GM21360 (cell line): ENCODE data around the gene GTF2H4.
A peak's percentile ranks its signal among the peaks of the same experiment; 100 is the strongest.
"Not testable (repeated sequence)": the region's sequence is repeated elsewhere in the genome, so short reads cannot be mapped to it uniquely, and the experiment has no call there.

Experiments
- ATAC-seq: cut with Tn5 transposase; IDR thresholded peaks from one replicate; pipeline ENCODE4 v1.9.1; 2021; ENCODE audit warnings: mild to moderate bottlenecking, moderate library complexity; ENCODE audit not compliant: unreplicated experiment

The GTF2H4 gene

DNA sequence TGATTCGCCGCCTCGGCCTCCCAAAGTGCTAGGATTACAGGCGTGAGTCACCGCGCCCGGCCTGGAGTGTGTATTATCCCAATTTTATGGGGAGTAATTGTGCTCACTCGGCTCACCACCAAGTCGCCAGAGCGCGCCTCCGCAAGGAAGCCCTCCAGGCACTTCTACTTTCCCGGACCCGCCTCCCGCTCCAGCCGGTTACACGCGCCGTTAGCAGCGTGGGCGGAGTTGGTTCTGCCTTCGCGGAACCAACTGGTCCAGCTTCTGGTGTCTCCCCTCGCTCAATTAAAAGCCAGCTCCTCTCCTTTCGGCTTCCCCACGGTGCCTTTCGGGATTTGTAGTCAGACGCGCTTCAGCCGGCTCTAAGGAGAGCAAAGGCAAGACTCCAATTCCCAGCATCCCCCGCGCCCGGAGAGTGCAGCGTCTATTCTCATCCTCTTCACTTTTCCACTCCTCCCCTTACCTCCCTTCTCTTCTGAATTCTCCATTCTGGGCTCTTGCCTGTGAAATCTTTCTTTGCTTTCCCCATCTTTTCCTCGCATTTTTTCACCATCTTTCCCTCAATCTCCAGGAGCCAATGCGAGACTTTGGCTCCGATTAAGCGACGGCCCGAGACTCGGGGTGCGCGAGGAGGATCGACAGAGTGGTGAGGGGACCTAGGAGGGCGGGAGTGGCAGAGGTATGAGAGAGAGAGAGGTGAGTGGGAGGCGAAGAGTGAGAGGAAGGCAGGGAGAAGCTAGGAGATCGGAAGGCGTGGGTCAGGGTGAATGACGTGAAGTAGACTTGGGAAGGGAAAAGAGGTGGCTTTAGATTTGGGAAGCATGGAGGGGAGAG, at the start of gene GTF2H4:
Gene GTF2H4, plus strand, starts transcription at position 450 of the 834 bp plus-strand sequence.
- ATAC-seq, result peak; percentile 88

DNA sequence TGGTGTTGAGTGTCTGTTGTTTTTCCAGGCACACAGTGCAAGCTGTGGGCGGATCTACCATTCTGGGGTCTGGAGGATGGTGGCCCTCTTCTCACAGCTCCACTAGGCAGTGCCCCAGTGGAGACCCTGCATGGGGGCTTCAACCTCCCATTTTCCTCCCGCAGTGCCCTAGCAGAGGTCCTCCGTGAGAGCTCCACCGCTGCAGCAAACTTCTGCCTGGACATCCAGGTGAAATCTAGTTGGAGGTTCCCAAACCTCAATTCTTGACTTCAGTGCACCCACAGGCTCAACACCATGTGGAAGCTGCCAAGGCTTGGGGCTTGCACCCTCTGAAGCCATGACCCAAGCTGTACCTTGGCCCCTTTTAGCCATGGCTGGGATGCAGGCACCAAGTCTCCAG, 48.3 kb upstream of the GTF2H4 start:
- ATAC-seq, result not testable (repeated sequence)

DNA sequence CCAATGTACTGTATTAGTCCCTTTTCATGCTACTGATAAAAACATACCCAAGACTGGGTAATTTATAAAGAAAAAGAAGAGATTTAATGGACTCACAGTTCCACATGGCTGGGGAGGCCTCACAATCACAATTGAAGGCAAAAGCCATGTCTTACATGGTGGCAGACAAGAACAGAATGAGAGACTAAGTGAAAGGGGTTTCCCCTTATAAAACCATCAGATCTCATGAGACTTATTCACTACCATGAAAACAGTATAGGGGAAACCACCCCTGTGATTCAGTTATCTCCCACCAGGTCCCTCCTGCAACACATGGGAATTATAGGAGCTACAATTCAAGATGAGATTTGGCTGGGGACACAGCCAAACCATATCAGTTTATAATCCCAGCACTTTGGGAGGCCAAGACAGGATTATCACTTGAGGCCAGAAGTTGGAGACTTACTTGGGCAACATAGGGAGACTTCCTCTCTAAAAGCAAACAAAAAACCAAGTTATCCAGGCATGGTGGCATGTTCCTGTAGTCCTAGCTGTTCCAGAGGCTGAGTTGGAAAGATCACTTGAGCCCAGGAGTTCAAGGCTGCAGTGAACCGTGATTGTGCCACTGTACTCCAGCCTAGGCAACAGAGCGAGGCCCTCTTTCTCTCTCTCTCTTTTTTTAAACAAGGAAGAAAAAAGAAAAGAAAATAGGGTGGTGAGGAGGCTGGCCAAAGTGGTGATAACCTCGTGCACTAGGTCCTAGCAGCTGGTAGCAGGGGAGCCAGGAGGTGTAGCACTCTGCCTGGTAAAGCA, 46.6 kb upstream of the GTF2H4 start:
- ATAC-seq, result no peak

- ATAC-seq, result no peak
Observed at GRCh38 chr6:30862156-30862875, 45.7 kb upstream of the GTF2H4 start.

DNA sequence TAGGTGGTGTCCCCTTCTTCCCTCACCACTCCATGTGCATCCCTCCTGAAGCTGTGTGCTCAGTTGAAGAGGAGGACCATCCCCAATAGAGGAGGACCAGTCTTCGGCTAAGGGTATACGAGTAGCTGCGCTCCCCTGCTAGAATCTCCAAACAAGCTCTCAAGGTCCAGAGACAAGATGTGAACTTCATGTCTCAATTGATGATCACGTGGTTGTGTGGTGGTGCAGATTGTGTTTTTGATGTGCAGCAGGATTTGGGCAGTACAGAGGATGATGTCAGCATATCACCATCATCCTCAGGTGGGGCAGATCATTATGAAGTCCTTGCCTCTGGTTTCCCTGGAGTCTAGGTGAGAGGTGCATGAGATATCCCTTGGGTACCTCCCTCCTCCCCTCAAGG, 43.7 kb upstream of the GTF2H4 start:
- ATAC-seq, result no peak

DNA sequence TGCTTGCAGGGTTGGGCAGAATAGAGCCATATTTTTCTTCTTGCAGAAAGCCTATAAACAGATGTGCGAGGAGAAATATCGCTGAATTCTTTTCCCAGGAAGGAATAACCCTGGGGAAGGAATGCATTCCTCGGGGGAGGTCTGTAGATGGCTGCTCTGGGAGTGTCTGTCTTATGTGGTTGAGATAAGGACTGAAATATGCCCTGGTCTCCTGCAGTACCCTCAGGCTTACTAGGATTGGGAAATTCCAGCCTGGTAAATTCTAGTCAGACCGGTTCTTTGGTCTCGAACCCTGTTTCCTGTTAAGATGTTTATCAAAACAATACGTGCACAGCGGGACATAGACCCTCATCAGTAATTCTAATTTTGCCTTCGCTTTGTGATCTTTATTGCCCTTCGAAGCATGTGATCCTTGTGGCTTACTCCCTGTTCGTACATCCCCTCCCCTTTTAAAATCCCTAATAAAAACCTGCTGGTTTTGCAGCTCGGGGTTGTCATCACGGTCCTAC, 38.7 kb upstream of the GTF2H4 start:
- ATAC-seq, result not testable (repeated sequence)

GRCh38 chr6:30870546-30870945, 37.5 kb upstream of the GTF2H4 start:
- ATAC-seq, result no peak

- no peak for ATAC-seq
Observed at GRCh38 chr6:30871592-30872183, 36.3 kb upstream of the GTF2H4 start.

DNA sequence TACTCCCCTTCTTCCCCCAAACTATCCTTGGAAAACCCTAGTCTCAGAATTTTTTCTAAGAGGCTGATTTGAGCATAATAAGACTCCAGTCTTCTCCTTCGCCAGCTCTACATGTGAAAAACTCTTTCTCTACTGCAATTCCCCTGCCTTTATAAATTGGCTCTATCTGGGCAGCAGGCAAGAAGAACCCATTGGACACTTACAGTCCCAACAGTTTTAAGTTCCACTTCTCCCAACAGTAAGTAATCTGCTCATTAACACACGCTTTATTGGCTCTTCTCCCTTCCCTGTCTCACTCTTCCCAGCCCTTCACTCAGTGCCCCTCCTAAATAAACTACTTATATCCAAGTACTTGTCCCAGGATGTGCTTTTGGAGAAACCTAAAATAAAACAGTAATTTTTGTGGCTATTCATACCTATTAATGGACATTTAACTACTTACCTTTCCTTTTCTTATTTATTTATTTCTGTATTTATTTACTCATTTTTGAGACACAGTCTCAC, 34.8 kb upstream of the GTF2H4 start:
- ATAC-seq, result no peak

GRCh38 chr6:30873795-30874194, 34.2 kb upstream of the GTF2H4 start:
- ATAC-seq, result not testable (repeated sequence)

- no peak for ATAC-seq
Observed at GRCh38 chr6:30875244-30876038, 32.6 kb upstream of the GTF2H4 start.

- ATAC-seq, result no peak
Observed at GRCh38 chr6:30876039-30876730, 31.8 kb upstream of the GTF2H4 start.

GRCh38 chr6:30877419-30878262, 30.4 kb upstream of the GTF2H4 start:
- ATAC-seq, result no peak

- no peak for ATAC-seq
Observed at GRCh38 chr6:30879684-30880427, 28.2 kb upstream of the GTF2H4 start.

- no peak for ATAC-seq
Observed at GRCh38 chr6:30880698-30881252, 27.2 kb upstream of the GTF2H4 start.

GRCh38 chr6:30881392-30882203, 26.4 kb upstream of the GTF2H4 start:
- no peak for ATAC-seq
